DMS 273 (cell line): ENCODE results near the gene LMAN2.
"Not testable (repeated sequence)": the region's sequence is repeated elsewhere in the genome, so short reads cannot be mapped to it uniquely, and the experiment has no call there.

Source experiments
- DNase-seq: peaks from one replicate; lab custom pipeline; 2025; ENCODE audit not compliant: unreplicated experiment; lab: John Stamatoyannopoulos, UW

LMAN2 gene

GRCh38 chr5:177378884-177379883, 27.7 kb upstream of the LMAN2 start:
- DNase-seq: no peak

GRCh38 chr5:177377851-177378776, 26.6 kb upstream of the LMAN2 start:
- no peak for DNase-seq

- DNase-seq: no peak
Observed at GRCh38 chr5:177376107-177376506, 24.6 kb upstream of the LMAN2 start.

- DNase-seq: not testable (repeated sequence)
Observed at GRCh38 chr5:177375516-177375915, 24.0 kb upstream of the LMAN2 start.

- no peak for DNase-seq
Observed at GRCh38 chr5:177374211-177374610, 22.7 kb upstream of the LMAN2 start.

GRCh38 chr5:177373806-177374205, 22.3 kb upstream of the LMAN2 start:
- DNase-seq: no peak

- no peak for DNase-seq
Observed at GRCh38 chr5:177372910-177373309, 21.4 kb upstream of the LMAN2 start.

- no peak for DNase-seq
Observed at GRCh38 chr5:177372034-177372896, 20.8 kb upstream of the LMAN2 start.

GRCh38 chr5:177371120-177372033, 19.9 kb upstream of the LMAN2 start:
- no peak for DNase-seq

GRCh38 chr5:177370488-177371119, 19.1 kb upstream of the LMAN2 start:
- DNase-seq: peak; percentile 95

- peak; percentile 92 for DNase-seq
Observed at GRCh38 chr5:177369645-177370440, 18.4 kb upstream of the LMAN2 start.

GRCh38 chr5:177368869-177369644, 17.6 kb upstream of the LMAN2 start:
- peak; percentile 84 for DNase-seq

GRCh38 chr5:177367981-177368868, 16.8 kb upstream of the LMAN2 start:
- no peak for DNase-seq

GRCh38 chr5:177367323-177367848, 15.9 kb upstream of the LMAN2 start:
- no peak for DNase-seq

GRCh38 chr5:177366528-177367322, 15.3 kb upstream of the LMAN2 start:
- no peak for DNase-seq
